ENCODE measurements around the gene PHF21A. TPM values are rescaled to one million over a fixed set of nuclear protein-coding genes. Genes with fewer than 3 reads are reported as not detected.

Gene PHF21A
- total RNA-seq, 2 donors from 2014 or later = 69.2 to 70.2 TPM

GRCh38 chr11:46099963-46100316 is 21.3 kb downstream of the PHF21A start:
- no peak for DNase-seq
- H3K4me1 Mint-ChIP-seq (ENCODE audit: low read depth) = peaks cover 37% of the 10 kb centered on the region
- H3K9me3 Mint-ChIP-seq = no peaks in the 10 kb centered on the region
- H3K27me3 Mint-ChIP-seq (ENCODE audit: low read depth) = no peaks in the 10 kb centered on the region
- ATAC-seq (replicated peaks in 1 of 2) = no peak
- no peaks in the 10 kb centered on the region for H3K36me3 Mint-ChIP-seq (ENCODE audit: insufficient read depth in 2 of 2)
- peak overlapping the region; percentile 80 for H3K27ac Mint-ChIP-seq
- peak overlapping the region; percentile 62 to 72 for H3K4me3 Mint-ChIP-seq

GRCh38 chr11:46090375-46090774 is 30.9 kb downstream of the PHF21A start:
- no peak overlapping the region for H3K27ac Mint-ChIP-seq
- H3K9me3 Mint-ChIP-seq = no peaks in the 10 kb centered on the region
- peaks cover 0 to 4% of the 10 kb centered on the region in 2 donors for H3K36me3 Mint-ChIP-seq (ENCODE audit: insufficient read depth in 2 of 2)
- ATAC-seq (replicated peaks in 1 of 2) (no peak), DNase-seq (no peak)
- H3K4me1 Mint-ChIP-seq (ENCODE audit: low read depth) = no peaks in the 10 kb centered on the region
- no peaks in the 10 kb centered on the region for H3K27me3 Mint-ChIP-seq (ENCODE audit: low read depth)
- no peak overlapping the region for H3K4me3 Mint-ChIP-seq

GRCh38 chr11:46079662-46080061 is 41.6 kb downstream of the PHF21A start:
- Mint-ChIP-seq H3K4me3 (no peak overlapping the region), H3K9me3 (no peaks in the 10 kb centered on the region), H3K27me3 (ENCODE audit: low read depth) (no peaks in the 10 kb centered on the region), H3K36me3 (ENCODE audit: insufficient read depth in 2 of 2) (peaks cover 3% of the 10 kb centered on the region in 2 donors), H3K27ac (no peak overlapping the region), H3K4me1 (ENCODE audit: low read depth) (peaks cover 10% of the 10 kb centered on the region)
- no peak for DNase-seq
- ATAC-seq (replicated peaks in 1 of 2) = no peak

- peaks cover 1 to 9% of the 10 kb centered on the region in 2 donors for H3K36me3 Mint-ChIP-seq (ENCODE audit: insufficient read depth in 2 of 2)
- peaks cover 16% of the 10 kb centered on the region for H3K4me1 Mint-ChIP-seq (ENCODE audit: low read depth)
- H3K27ac Mint-ChIP-seq = peak overlapping the region; percentile 0
- no peak overlapping the region for H3K4me3 Mint-ChIP-seq
- no peak for DNase-seq
- no peaks in the 10 kb centered on the region for H3K27me3 Mint-ChIP-seq (ENCODE audit: low read depth)
- no peaks in the 10 kb centered on the region for H3K9me3 Mint-ChIP-seq
- no peak for ATAC-seq (replicated peaks in 1 of 2)
Observed at GRCh38 chr11:46075928-46076327, 45.3 kb downstream of the PHF21A start.

- no peak overlapping the region for H3K4me3 Mint-ChIP-seq
Observed at GRCh38 chr11:46075168-46075567, 46.1 kb downstream of the PHF21A start.

GRCh38 chr11:46073632-46074031 is 47.6 kb downstream of the PHF21A start:
- ATAC-seq (replicated peaks in 1 of 2) = no peak
- H3K9me3 Mint-ChIP-seq = no peaks in the 10 kb centered on the region
- no peaks in the 10 kb centered on the region for H3K27me3 Mint-ChIP-seq (ENCODE audit: low read depth)

More at GRCh38 chr11:46075168-46075567, 46.1 kb downstream of the PHF21A start:
- Mint-ChIP-seq H3K27ac (peak overlapping the region; percentile 0), H3K36me3 (ENCODE audit: insufficient read depth in 2 of 2) (peaks cover 1 to 9% of the 10 kb centered on the region in 2 donors), H3K4me1 (ENCODE audit: low read depth) (peaks cover 16% of the 10 kb centered on the region), H3K27me3 (ENCODE audit: low read depth) (no peaks in the 10 kb centered on the region), H3K9me3 (no peaks in the 10 kb centered on the region)
- peak; percentile 37 to 71 for ATAC-seq (replicated peaks in 1 of 2)
- DNase-seq = peak in 1 of 2 donors; percentile 9

GRCh38 chr11:46072172-46072964 is 48.9 kb downstream of the PHF21A start:
- Mint-ChIP-seq H3K4me1 (ENCODE audit: low read depth) (peaks cover 27% of the 10 kb centered on the region), H3K9me3 (no peaks in the 10 kb centered on the region), H3K27ac (peak overlapping the region; percentile 0), H3K36me3 (ENCODE audit: insufficient read depth in 2 of 2) (peaks cover 1 to 13% of the 10 kb centered on the region in 2 donors), H3K27me3 (ENCODE audit: low read depth) (no peaks in the 10 kb centered on the region), H3K4me3 (no peak overlapping the region)
- ATAC-seq (replicated peaks in 1 of 2) (no peak), DNase-seq (no peak)

More at GRCh38 chr11:46073632-46074031, 47.6 kb downstream of the PHF21A start:
- DNase-seq = no peak
- Mint-ChIP-seq H3K27ac (no peak overlapping the region), H3K4me1 (ENCODE audit: low read depth) (peaks cover 26% of the 10 kb centered on the region), H3K4me3 (no peak overlapping the region), H3K36me3 (ENCODE audit: insufficient read depth in 2 of 2) (peaks cover 1 to 10% of the 10 kb centered on the region in 2 donors)

- DNase-seq (no peak), ATAC-seq (replicated peaks in 1 of 2) (no peak)
- no peak overlapping the region for H3K4me3 Mint-ChIP-seq
- H3K27ac Mint-ChIP-seq = no peak overlapping the region
- no peaks in the 10 kb centered on the region for H3K27me3 Mint-ChIP-seq (ENCODE audit: low read depth)
- H3K9me3 Mint-ChIP-seq = no peaks in the 10 kb centered on the region
- H3K36me3 Mint-ChIP-seq (ENCODE audit: insufficient read depth in 2 of 2) = peaks cover 1 to 13% of the 10 kb centered on the region in 2 donors
- peaks cover 27% of the 10 kb centered on the region for H3K4me1 Mint-ChIP-seq (ENCODE audit: low read depth)
Observed at GRCh38 chr11:46071091-46071490, 50.2 kb downstream of the PHF21A start.

- peaks cover 24% of the 10 kb centered on the region for H3K4me1 Mint-ChIP-seq (ENCODE audit: low read depth)
- ATAC-seq (replicated peaks in 1 of 2) (peak; percentile 27 to 78), DNase-seq (no peak)
- H3K27ac Mint-ChIP-seq = peak overlapping the region; percentile 33
- no peaks in the 10 kb centered on the region for H3K27me3 Mint-ChIP-seq (ENCODE audit: low read depth)
- peaks cover 0 to 18% of the 10 kb centered on the region in 2 donors for H3K36me3 Mint-ChIP-seq (ENCODE audit: insufficient read depth in 2 of 2)
- no peaks in the 10 kb centered on the region for H3K9me3 Mint-ChIP-seq
- H3K4me3 Mint-ChIP-seq = peak overlapping the region in 1 of 2 donors; percentile 14
Observed at GRCh38 chr11:46069595-46069994, 51.7 kb downstream of the PHF21A start.

GRCh38 chr11:46066335-46066734 is 54.9 kb downstream of the PHF21A start:
- ATAC-seq (replicated peaks in 1 of 2) = no peak
- Mint-ChIP-seq H3K27me3 (ENCODE audit: low read depth) (no peaks in the 10 kb centered on the region), H3K4me3 (no peak overlapping the region), H3K36me3 (ENCODE audit: insufficient read depth in 2 of 2) (peaks cover 3 to 15% of the 10 kb centered on the region in 2 donors), H3K4me1 (ENCODE audit: low read depth) (peaks cover 19% of the 10 kb centered on the region), H3K9me3 (no peaks in the 10 kb centered on the region), H3K27ac (no peak overlapping the region)
- no peak for DNase-seq

- DNase-seq = no peak
- H3K36me3 Mint-ChIP-seq (ENCODE audit: insufficient read depth in 2 of 2) = peaks cover 3 to 15% of the 10 kb centered on the region in 2 donors
- no peaks in the 10 kb centered on the region for H3K27me3 Mint-ChIP-seq (ENCODE audit: low read depth)
- no peaks in the 10 kb centered on the region for H3K9me3 Mint-ChIP-seq
- H3K4me3 Mint-ChIP-seq = no peak overlapping the region
- peaks cover 19% of the 10 kb centered on the region for H3K4me1 Mint-ChIP-seq (ENCODE audit: low read depth)
- ATAC-seq (replicated peaks in 1 of 2) = no peak
- peak overlapping the region; percentile 22 for H3K27ac Mint-ChIP-seq
Observed at GRCh38 chr11:46065681-46066080, 55.6 kb downstream of the PHF21A start.

- Mint-ChIP-seq H3K27me3 (ENCODE audit: low read depth) (no peaks in the 10 kb centered on the region), H3K4me1 (ENCODE audit: low read depth) (peaks cover 14% of the 10 kb centered on the region), H3K9me3 (no peaks in the 10 kb centered on the region), H3K27ac (peak overlapping the region; percentile 28), H3K4me3 (no peak overlapping the region), H3K36me3 (ENCODE audit: insufficient read depth in 2 of 2) (peaks cover 3 to 14% of the 10 kb centered on the region in 2 donors)
- ATAC-seq (replicated peaks in 1 of 2) (no peak), DNase-seq (no peak)
Observed at GRCh38 chr11:46064221-46064620, 57.0 kb downstream of the PHF21A start.

GRCh38 chr11:46063138-46063537 is 58.1 kb downstream of the PHF21A start:
- Mint-ChIP-seq H3K27ac (peak overlapping the region; percentile 79), H3K9me3 (no peaks in the 10 kb centered on the region), H3K27me3 (ENCODE audit: low read depth) (no peaks in the 10 kb centered on the region), H3K4me1 (ENCODE audit: low read depth) (peaks cover 16% of the 10 kb centered on the region), H3K4me3 (no peak overlapping the region), H3K36me3 (ENCODE audit: insufficient read depth in 2 of 2) (peaks cover 3 to 12% of the 10 kb centered on the region in 2 donors)
- no peak for ATAC-seq (replicated peaks in 1 of 2)
- no peak for DNase-seq

- Mint-ChIP-seq H3K27me3 (ENCODE audit: low read depth) (no peaks in the 10 kb centered on the region), H3K4me1 (ENCODE audit: low read depth) (peaks cover 21% of the 10 kb centered on the region), H3K36me3 (ENCODE audit: insufficient read depth in 2 of 2) (peaks cover 3 to 4% of the 10 kb centered on the region in 2 donors), H3K9me3 (no peaks in the 10 kb centered on the region), H3K27ac (no peak overlapping the region), H3K4me3 (no peak overlapping the region)
- ATAC-seq (replicated peaks in 1 of 2) (no peak), DNase-seq (no peak)
Observed at GRCh38 chr11:46060013-46060412, 61.2 kb downstream of the PHF21A start.
